ENCODE results near the gene MDGA2.
"Not testable (repeated sequence)": the region's sequence is repeated elsewhere in the genome, so short reads cannot be mapped to it uniquely, and the experiment has no call there.

Gene MDGA2

DNA sequence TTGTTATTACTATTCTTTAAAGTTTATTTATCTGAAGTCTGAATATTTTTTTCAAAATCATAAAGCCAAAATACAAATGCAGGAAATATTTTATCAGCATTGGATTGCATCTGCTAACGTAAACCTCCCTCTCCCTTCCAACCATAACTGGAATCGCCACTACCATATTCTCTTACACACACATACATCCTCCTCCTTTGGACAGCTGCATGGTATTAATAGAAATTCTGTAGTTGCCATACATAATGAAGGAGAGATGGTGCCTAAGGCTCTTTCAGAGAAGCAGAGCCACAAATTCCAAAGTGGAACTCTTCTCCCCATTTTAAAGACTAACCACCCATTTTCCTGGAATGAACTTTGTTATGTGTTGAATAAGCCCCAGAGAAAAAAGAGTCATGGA, 352.7 kb downstream of the MDGA2 start:
- H3K27me3 ChIP-seq = no peaks in the 10 kb centered on the region
- no peaks in the 10 kb centered on the region for H3K9me3 ChIP-seq
- DNase-seq = no peak
- no peaks in the 10 kb centered on the region for H3K36me3 ChIP-seq
- no peak for TF ChIP-seq CTCF (IDR thresholded peaks at IDR 0.05; ENCODE audit: low read depth, low read length)
- no peaks in the 10 kb centered on the region; the same call in 1 of the 2 replicates for H3K4me1 ChIP-seq
- no peak overlapping the region for H3K4me3 ChIP-seq (ENCODE audit: low read depth, low read length)

DNA sequence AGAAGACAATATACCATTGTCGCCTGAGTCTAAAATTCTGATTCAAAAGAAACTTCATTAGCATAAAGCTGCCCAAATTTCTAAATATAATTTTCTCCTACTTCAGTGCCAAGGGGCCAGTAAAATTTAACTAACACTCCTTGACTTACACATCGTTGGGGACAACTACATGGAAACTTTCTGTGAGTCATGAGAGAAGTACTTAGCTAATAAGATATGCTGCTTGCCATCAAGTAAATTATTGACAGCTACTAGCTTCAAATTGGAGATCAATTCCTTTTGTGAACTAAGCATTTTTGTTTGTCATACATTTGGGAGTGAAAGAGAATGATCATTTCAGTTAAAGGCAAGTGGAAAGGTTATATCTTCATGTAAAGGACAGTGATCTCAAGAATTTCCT, 373.3 kb downstream of the MDGA2 start:
- no peak overlapping the region for H3K4me3 ChIP-seq (ENCODE audit: low read depth, low read length)
- TF ChIP-seq CTCF (IDR thresholded peaks at IDR 0.05; ENCODE audit: low read depth, low read length) = no peak
- peaks cover 5% of the 10 kb centered on the region for H3K4me1 ChIP-seq
- no peak for DNase-seq
- no peaks in the 10 kb centered on the region for H3K9me3 ChIP-seq
- no peaks in the 10 kb centered on the region for H3K36me3 ChIP-seq
- H3K27me3 ChIP-seq = no peaks in the 10 kb centered on the region

GRCh38 chr14:47300796-47301195, 374.6 kb downstream of the MDGA2 start:
- peaks cover 5% of the 10 kb centered on the region for H3K4me1 ChIP-seq
- no peak for TF ChIP-seq CTCF (IDR thresholded peaks at IDR 0.05; ENCODE audit: low read depth, low read length)
- no peak for DNase-seq

DNA sequence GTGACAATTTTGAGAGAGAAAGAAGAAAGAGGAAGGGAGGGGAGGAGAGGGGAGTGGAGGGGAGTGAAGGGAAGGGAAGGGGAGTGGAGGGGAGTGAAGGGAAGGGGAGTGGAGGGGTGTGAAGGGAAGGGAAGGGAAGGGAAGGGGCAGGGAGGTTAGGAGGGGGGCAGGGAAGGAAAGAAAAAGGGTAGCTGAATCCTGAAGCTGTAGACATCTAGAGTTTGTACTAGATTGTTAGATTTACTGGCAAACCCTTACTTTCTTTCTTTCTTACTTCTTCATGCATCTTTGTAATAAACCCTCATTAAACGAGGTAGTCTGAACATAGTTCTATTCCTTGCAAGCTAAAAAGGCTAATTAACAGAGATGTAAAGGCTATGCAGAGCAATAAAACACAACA, 378.0 kb downstream of the MDGA2 start:
- no peaks in the 10 kb centered on the region for H3K27me3 ChIP-seq
- H3K9me3 ChIP-seq = no peaks in the 10 kb centered on the region
- DNase-seq = no peak
- H3K4me3 ChIP-seq (ENCODE audit: low read depth, low read length) = no peak overlapping the region
- H3K4me1 ChIP-seq = no peaks in the 10 kb centered on the region
- TF ChIP-seq CTCF (IDR thresholded peaks at IDR 0.05; ENCODE audit: low read depth, low read length) = no peak
- no peaks in the 10 kb centered on the region for H3K36me3 ChIP-seq

More at GRCh38 chr14:47300796-47301195, 374.6 kb downstream of the MDGA2 start:
- Histone ChIP-seq H3K36me3 (no peaks in the 10 kb centered on the region), H3K4me3 (ENCODE audit: low read depth, low read length) (no peak overlapping the region), H3K9me3 (no peaks in the 10 kb centered on the region), H3K27me3 (no peaks in the 10 kb centered on the region)

DNA sequence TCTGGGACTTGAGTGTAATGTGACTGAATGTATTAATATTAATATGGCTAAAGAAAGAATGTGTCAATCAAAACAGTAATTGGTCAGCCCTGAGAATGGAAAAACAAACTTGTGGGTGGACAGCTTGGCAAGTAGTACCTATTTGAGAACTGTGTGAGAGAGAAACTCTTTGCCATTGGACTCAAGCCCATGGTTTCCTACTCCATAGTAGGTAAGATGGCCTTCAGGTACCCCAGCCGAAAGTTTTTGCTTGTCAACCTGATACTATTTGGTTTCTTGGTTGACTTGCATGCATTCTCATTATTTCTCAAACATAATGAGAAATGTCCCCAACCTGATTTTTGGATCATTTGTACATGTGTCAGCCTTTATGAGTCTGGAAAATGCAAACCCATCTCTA, 391.1 kb downstream of the MDGA2 start:
- Histone ChIP-seq H3K4me3 (ENCODE audit: low read depth, low read length) (no peak overlapping the region), H3K36me3 (no peaks in the 10 kb centered on the region), H3K4me1 (no peaks in the 10 kb centered on the region), H3K27me3 (no peaks in the 10 kb centered on the region), H3K9me3 (no peaks in the 10 kb centered on the region)
- DNase-seq = no peak
- TF ChIP-seq CTCF (IDR thresholded peaks at IDR 0.05; ENCODE audit: low read depth, low read length) = no peak

DNA sequence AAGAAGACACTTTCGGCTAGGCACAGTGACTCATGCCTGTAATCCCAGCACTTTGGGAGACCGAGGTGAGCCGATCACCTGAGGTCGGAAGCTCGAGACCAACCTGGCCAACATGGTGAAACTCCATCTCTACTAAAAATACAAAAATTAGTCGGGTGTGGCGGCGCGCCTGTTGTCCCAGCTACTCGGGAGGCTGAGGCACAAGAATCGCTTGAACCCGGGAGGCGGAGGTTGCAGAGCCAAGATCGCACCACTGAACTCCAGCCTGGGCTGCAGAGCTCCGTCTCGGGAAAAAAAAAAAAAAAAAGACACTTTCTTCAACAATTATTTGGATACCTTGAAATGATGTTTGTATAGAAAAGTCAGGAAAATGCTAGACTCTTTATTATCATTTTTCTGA, 393.6 kb downstream of the MDGA2 start:
- not testable (repeated sequence) for DNase-seq; H3K9me3 ChIP-seq; H3K4me3 ChIP-seq (ENCODE audit: low read depth, low read length); H3K36me3 ChIP-seq; H3K27me3 ChIP-seq; H3K4me1 ChIP-seq

DNA sequence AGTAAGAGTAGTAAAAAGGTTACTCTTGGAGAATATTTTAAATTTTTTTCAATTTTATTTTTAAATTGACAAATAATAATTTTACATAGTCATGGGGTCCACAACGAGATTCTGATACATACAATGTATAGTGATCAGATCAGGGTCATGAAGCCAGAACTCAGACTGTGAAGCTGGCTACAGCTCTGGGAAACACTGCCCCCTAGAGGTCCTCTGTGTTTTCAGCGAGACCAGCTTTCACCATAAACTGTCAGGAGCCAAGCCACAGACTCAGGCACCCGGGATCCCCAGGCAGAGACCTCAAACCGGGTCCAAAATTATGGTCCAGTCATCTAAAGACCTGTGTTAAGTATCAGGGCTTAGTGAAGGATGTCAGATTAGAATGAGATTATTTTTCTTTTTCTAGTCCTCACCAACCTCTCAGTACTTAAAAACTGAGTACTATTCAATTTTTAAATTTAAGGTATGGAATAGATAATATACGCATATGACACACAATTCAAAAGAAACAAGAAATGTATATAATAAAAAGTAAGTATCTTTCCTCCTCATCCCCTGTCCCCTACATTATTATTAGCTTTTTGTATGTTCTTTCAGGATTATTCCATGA, 397.1 kb downstream of the MDGA2 start:
- no peaks in the 10 kb centered on the region for H3K4me1 ChIP-seq
- no peaks in the 10 kb centered on the region for H3K9me3 ChIP-seq
- DNase-seq = peak; percentile 76
- H3K36me3 ChIP-seq = no peaks in the 10 kb centered on the region
- no peak overlapping the region for H3K4me3 ChIP-seq (ENCODE audit: low read depth, low read length)
- no peaks in the 10 kb centered on the region for H3K27me3 ChIP-seq
- TF ChIP-seq CTCF (IDR thresholded peaks at IDR 0.05; ENCODE audit: low read depth, low read length) = peak; percentile 96

Measured in BE2C (cell line).